ENCODE results near the gene CLASRP.
A peak's percentile ranks its signal among the peaks of the same experiment; 100 is the strongest.
"Not testable (repeated sequence)": the region's sequence is repeated elsewhere in the genome, so short reads cannot be mapped to it uniquely, and the experiment has no call there.

CLASRP gene, protein sequence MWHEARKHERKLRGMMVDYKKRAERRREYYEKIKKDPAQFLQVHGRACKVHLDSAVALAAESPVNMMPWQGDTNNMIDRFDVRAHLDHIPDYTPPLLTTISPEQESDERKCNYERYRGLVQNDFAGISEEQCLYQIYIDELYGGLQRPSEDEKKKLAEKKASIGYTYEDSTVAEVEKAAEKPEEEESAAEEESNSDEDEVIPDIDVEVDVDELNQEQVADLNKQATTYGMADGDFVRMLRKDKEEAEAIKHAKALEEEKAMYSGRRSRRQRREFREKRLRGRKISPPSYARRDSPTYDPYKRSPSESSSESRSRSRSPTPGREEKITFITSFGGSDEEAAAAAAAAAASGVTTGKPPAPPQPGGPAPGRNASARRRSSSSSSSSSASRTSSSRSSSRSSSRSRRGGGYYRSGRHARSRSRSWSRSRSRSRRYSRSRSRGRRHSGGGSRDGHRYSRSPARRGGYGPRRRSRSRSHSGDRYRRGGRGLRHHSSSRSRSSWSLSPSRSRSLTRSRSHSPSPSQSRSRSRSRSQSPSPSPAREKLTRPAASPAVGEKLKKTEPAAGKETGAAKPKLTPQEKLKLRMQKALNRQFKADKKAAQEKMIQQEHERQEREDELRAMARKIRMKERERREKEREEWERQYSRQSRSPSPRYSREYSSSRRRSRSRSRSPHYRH

DNA sequence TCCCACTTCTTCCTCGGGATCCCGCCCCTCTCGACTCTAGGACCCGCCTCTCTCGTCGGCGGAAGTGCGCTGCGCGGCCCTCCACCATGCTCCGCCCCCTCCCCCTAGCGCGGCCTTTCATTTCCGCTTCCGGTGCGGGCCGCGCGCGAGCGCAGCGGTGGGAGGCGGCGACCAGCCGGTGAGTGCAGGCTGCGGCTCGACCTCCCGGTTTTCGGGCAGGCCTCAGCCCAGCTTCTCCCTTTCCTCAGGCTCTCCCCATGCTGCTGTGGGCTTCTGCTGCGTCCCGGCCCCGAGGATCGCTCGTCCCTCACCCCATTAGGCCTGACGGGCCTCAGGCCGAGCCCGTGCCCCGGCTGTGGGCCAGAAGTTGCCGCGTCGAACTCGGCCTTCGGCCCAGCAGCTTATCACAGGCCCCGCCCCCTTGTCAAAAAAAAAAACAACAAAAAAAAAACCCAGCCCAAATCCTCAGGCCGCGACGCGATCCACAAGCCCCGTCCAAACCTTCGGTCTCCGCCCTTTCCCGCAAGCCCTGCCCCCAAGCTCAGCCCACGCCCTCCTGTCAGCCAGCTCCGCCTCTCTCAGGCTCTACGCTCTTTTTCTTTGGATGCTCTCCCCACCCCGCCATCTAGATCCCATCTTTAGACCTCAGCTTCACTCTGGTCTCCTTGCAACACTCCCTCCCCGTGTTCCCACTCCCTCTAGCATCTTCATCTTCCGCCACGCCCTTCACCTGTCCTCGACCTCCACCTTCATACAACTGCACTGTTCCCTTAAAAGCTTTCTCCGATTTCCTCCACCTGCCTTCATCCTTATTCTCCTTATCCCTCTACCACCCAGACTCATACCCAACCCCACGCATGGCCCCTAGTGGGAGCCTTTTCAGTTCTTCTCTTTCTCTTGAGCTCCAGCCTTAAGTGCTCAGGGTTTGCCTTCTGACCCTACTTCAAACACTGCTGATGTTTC, at the start of gene CLASRP:
CLASRP (plus strand) TSS at position 115 of the 963 bp plus-strand sequence. CDS start 1,168 bp downstream, outside the sequence.
- DNase-seq (ENCODE audit: low read depth): peak; percentile 79

- DNase-seq (ENCODE audit: low read depth): no peak
These were observed 48.4 kb upstream of the CLASRP start for GRCh38 chr19:44990459-44990858.

DNA sequence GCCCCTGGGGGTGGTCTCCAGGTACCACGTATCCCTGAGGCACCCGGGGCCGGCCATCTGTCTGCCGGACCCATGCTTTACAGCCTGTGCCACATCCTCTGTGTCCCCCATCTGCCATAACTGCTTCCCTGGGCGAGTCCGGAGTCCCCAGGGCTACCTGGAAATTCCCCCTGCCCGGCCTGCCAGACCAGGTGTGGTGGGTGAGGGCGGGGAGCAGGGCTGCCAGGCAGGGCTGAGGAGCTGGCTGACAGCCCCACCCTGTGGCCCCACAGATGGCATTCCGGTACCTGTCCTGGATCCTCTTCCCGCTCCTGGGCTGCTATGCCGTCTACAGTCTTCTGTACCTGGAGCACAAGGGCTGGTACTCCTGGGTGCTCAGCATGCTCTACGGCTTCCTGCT, 47.9 kb upstream of the CLASRP start:
- no peak for DNase-seq (ENCODE audit: low read depth)

GRCh38 chr19:44992336-44993163, 46.3 kb upstream of the CLASRP start:
- no peak for DNase-seq (ENCODE audit: low read depth)

DNA sequence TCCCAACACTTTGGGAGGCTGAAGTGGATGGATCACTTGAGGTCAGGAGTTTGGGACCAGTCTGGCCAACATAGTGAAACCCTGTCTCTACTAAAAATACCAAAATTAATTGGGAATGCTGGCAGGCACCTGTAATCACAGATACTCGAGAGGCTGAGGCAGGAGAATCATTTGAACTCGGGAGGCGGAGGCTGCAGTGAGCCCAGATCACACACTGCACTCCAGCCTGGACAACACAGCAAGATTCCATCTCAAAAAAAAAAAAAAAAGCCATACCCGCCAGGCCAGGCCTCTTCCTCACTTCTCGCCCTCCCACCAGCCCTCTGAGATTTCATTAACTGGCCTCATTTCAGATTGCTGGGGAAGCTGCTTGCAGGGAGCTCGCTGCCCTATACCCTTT, 45.3 kb upstream of the CLASRP start:
- DNase-seq (ENCODE audit: low read depth): no peak

GRCh38 chr19:44993926-44994537, 44.8 kb upstream of the CLASRP start:
- no peak for DNase-seq (ENCODE audit: low read depth)

- DNase-seq (ENCODE audit: low read depth): no peak
These were observed 40.8 kb upstream of the CLASRP start for GRCh38 chr19:44998025-44998424.

DNA sequence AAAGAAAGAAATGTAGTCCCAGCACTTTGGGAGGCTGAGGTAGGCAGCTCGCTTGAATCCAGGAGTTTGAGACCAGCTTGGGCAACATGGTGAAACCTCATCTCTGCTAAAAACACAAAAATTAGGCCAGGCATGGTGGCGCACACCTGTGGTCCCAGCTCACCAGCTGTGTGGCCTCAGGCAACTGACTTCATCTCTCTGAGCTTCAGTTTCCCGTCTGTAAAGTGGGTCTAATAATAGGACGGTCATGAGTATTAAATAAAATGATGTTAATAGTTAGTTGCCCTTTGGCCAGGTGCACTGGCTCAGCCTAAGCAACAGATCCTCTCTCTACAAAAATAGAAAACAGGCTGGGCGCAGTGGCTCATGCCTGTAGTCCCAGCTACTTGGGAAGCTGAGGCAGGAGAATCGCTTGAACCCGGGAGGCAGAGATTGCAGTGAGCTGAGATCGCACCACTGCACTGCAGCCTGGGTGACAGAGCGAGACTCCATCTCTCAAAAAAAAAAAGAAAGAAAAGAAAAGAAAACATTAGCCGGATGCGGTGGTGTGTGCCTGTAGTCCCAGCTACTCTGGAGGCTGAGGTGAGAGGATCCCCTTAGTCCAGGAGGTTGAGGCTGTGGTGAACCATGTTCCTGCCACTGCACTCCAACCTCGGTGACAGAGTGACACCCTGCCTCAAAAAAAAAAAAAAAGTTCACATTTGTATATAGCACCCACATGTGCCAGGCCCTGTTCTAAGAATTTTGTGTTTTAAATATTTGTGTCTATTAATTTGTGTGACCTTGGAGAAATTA, 39.5 kb upstream of the CLASRP start:
- DNase-seq (ENCODE audit: low read depth): not testable (repeated sequence)

- not testable (repeated sequence) for DNase-seq (ENCODE audit: low read depth)
These were observed 38.2 kb upstream of the CLASRP start for GRCh38 chr19:45000665-45001064.

GRCh38 chr19:45001087-45001739, 37.6 kb upstream of the CLASRP start, which contains the start of gene RELB:
Gene RELB, plus strand, starts transcription at chr19:45001464. Its CDS starts 116 bp downstream, at chr19:45001580.
- DNase-seq (ENCODE audit: low read depth): peak; percentile 96

DNA sequence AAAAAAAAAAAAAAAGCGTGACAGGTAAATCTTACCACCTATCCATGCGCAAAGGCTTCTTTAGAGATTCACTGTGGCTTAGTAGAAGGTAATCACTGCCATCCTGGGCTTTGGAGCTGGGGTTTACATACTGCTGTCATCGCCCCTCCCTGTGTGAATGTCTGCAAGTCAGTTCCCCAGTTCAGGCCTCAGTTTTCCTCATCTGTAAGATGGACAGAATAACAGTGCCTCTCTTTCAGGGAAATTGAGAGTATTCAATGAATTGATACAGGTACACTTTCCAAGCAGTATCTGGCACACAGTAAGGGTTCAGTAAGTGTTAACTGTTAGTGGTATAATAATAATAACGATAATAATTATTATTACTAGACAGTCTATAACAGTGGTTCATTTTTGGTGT, 35.4 kb upstream of the CLASRP start:
- DNase-seq (ENCODE audit: low read depth): no peak

DNA sequence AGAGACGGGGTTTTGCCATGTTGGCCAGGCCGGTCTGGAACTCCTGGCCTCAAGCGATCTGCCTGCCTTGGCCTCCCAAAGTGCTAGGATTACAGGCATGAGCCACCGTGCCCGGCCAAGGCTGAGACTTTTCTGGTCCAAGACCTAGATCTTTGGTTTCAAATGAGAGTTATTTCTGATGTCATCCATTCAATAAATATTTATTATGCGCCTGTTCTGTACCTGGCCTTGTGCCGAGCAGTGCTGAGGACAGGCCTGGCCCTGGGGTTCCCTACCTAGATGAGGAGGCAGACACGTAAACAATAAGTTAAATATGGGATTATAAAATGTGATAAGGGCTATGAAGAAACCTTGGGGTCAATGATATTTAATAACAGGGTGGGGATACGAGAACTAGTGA, 33.1 kb upstream of the CLASRP start:
- DNase-seq (ENCODE audit: low read depth): no peak

DNA sequence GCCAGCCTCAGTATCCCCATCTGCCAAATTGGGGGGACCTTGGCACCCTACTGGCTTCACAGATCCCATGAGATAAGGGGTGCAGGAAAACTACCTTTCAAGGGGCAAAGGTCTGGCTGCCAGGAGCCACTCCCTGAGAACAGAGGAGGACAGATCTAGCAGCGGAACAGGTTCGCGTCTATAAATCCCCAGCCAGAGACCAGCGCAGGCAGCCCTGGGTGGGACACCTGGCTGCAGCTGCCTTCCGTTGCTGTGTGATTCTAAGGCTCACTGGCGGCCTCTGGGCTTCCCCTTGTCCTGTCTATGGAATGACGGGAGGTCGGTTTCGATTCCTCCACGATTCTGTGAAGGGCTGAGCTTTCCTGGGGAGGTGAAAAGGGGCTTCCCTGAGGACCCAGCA, 30.3 kb upstream of the CLASRP start:
- no peak for DNase-seq (ENCODE audit: low read depth)

DNA sequence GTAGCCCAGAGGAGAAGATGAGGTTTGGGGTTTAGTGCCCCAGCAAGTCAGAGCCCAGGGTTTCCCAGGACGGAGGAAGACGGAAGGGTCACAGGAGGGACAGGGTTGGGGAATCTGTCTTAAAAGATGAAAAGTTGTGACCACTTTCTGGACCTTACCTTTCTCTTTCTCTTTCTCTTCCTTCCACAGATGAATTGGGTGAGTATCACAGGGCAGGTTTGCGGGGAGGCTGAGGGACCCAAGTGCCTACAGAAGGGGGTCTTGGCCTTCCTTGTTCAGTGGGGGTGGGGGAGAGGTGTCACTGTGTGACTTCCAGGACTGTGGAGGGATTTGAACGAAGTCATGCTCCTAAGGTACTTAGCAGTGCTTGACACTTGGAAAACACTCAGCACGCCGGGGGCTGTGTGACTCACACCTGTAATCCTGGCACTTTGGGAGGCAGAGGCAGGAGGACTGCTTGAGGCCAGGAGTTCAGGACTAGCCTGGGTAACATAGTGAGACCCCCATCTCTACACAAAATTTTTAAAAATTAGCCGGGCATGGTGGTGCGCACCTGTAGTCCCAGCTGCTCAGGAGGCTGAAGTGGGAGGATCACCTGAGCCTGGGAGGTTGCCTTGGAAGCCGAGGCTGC, 29.1 kb upstream of the CLASRP start:
- no peak for DNase-seq (ENCODE audit: low read depth)

- no peak for DNase-seq (ENCODE audit: low read depth)
These were observed 28.5 kb upstream of the CLASRP start for GRCh38 chr19:45010306-45010705.

DNA sequence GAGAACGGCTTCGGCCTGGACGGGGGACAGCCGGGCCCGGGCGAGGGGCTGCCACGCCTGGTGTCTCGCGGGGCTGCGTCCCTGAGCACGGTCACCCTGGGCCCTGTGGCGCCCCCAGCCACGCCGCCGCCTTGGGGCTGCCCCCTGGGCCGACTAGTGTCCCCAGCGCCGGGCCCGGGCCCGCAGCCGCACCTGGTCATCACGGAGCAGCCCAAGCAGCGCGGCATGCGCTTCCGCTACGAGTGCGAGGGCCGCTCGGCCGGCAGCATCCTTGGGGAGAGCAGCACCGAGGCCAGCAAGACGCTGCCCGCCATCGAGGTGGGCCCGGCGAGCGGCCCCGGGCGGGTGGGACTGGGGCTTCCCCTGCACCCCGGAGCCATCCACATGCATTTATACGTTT, 26.9 kb upstream of the CLASRP start:
- no peak for DNase-seq (ENCODE audit: low read depth)

- peak; percentile 69 for DNase-seq (ENCODE audit: low read depth)
These were observed 22.2 kb upstream of the CLASRP start for GRCh38 chr19:45016388-45017314.

DNA sequence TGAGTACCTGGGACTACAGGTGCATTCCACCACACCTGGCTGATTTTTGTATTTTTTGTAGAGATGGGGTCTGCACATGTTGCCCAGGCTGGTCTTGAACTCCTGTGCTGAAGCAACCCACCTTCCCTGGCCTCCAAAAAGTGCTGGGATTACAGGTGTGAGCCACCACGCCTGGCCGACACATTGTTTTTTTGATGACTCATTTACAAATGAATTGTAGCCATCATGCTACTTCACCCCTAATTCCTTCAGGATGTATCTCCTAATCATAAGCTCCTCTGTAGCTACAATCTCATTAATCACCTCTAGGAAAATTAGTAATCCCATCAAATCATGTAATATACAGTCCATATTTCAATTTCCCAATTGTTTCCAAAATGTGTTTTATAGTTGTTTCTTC, 19.7 kb upstream of the CLASRP start:
- DNase-seq (ENCODE audit: low read depth): no peak

Data from activated gamma-delta T cell treated with anti-CD3 and anti-CD28 coated beads, Interleukin-2, amount 50 U/mL, for 16 hours (primary cell).